HEK293 (cell line): ENCODE measurements around the gene TMEM250.

Experiments used
- YY1 ChIP-seq: fragments of 450-650 bp; formaldehyde crosslinking; IDR thresholded peaks from 2 replicates; pipeline ENCODE4 v1.5.1; 2018; ENCODE audit warnings: missing biosample characterization, missing genetic modification characterization
- ZBTB7A ChIP-seq: fragments of 450-650 bp; formaldehyde crosslinking; IDR thresholded peaks from 2 replicates; pipeline ENCODE4 v1.5.1; 2016; ENCODE audit warnings: low read depth, missing biosample characterization, missing genetic modification characterization
- ZNF10 ChIP-seq: fragments of 450-650 bp; formaldehyde crosslinking; IDR thresholded peaks from 2 replicates; pipeline ENCODE4 v1.5.1; 2017; ENCODE audit warnings: missing biosample characterization, missing genetic modification characterization
- ZNF112 ChIP-seq: fragments of 450-650 bp; formaldehyde crosslinking; IDR thresholded peaks from 2 replicates; pipeline ENCODE4 v1.5.0; 2017; ENCODE audit warnings: missing biosample characterization, missing genetic modification characterization
- ZNF24 ChIP-seq: fragments of 450-650 bp; formaldehyde crosslinking; IDR thresholded peaks from 2 replicates; pipeline ENCODE4 v1.5.1; 2016; ENCODE audit warnings: missing biosample characterization, missing genetic modification characterization
- ZNF350 ChIP-seq: fragments of 450-650 bp; formaldehyde crosslinking; IDR thresholded peaks from 2 replicates; pipeline ENCODE4 v1.5.0; 2017; ENCODE audit warnings: missing biosample characterization, mild to moderate bottlenecking, missing genetic modification characterization
- ZNF37A ChIP-seq: fragments of 450-650 bp; IDR thresholded peaks from 2 replicates; pipeline ENCODE4 v1.5.1; 2018; ENCODE audit warnings: missing biosample characterization, missing genetic modification characterization
- ZNF416 ChIP-seq: fragments of 450-650 bp; formaldehyde crosslinking; IDR thresholded peaks from 2 replicates; pipeline ENCODE4 v1.5.1; 2016; ENCODE audit warnings: missing biosample characterization, missing genetic modification characterization
- ZNF654 ChIP-seq: fragments of 450-650 bp; formaldehyde crosslinking; IDR thresholded peaks from 2 replicates; pipeline ENCODE4 v1.5.1; 2016; ENCODE audit warnings: low read depth, missing biosample characterization, missing genetic modification characterization
- ZNF660 ChIP-seq: fragments of 450-650 bp; IDR thresholded peaks from 2 replicates; pipeline ENCODE4 v1.5.1; 2018; ENCODE audit warnings: missing biosample characterization, mild to moderate bottlenecking, missing genetic modification characterization
- ZSCAN16 ChIP-seq: fragments of 450-650 bp; formaldehyde crosslinking; IDR thresholded peaks from 2 replicates; pipeline ENCODE4 v1.5.1; 2016; ENCODE audit warnings: missing biosample characterization, missing genetic modification characterization
- ZSCAN30 ChIP-seq: fragments of 450-650 bp; IDR thresholded peaks from 2 replicates; pipeline ENCODE4 v1.5.1; 2018; ENCODE audit warnings: missing biosample characterization, mild to moderate bottlenecking, missing genetic modification characterization, moderate library complexity
- TF ChIP-seq, protein P1 (sequence below): fragments of 450-650 bp; formaldehyde crosslinking; IDR thresholded peaks from 2 replicates; pipeline ENCODE4 v1.5.1; 2016; ENCODE audit warnings: missing biosample characterization, missing genetic modification characterization
- TF ChIP-seq, protein P2 (sequence below): fragments of 450-650 bp; formaldehyde crosslinking; IDR thresholded peaks from 2 replicates; pipeline ENCODE4 v1.5.1; 2017; ENCODE audit warnings: missing biosample characterization, missing genetic modification characterization
- TF ChIP-seq, protein P3 (sequence below): fragments of 450-650 bp; formaldehyde crosslinking; IDR thresholded peaks from 2 replicates; pipeline ENCODE4 v1.5.1; 2016; ENCODE audit warnings: missing biosample characterization, missing genetic modification characterization
- TF ChIP-seq, protein P4 (sequence below): fragments of 450-650 bp; formaldehyde crosslinking; IDR thresholded peaks from 2 replicates; pipeline ENCODE4 v1.5.1; 2016; ENCODE audit warnings: missing biosample characterization, missing genetic modification characterization
- TF ChIP-seq, protein P5 (sequence below): fragments of 450-650 bp; formaldehyde crosslinking; IDR thresholded peaks from 2 replicates; pipeline ENCODE4 v1.5.1; 2016; ENCODE audit warnings: missing biosample characterization, missing genetic modification characterization
- TF ChIP-seq, protein P6 (sequence below): fragments of 450-650 bp; formaldehyde crosslinking; IDR thresholded peaks from 2 replicates; pipeline ENCODE4 v1.5.1; 2016; ENCODE audit warnings: missing biosample characterization, missing genetic modification characterization
- TF ChIP-seq, protein P7 (sequence below): fragments of 450-650 bp; formaldehyde crosslinking; IDR thresholded peaks from 2 replicates; pipeline ENCODE4 v1.5.1; 2017; ENCODE audit warnings: missing biosample characterization, mild to moderate bottlenecking, missing genetic modification characterization, moderate library complexity
- TF ChIP-seq, protein P8 (sequence below): fragments of 450-650 bp; IDR thresholded peaks from 2 replicates; pipeline ENCODE4 v1.5.1; 2018; ENCODE audit warnings: missing biosample characterization, missing genetic modification characterization
- TF ChIP-seq, protein P9 (sequence below): sonication (generic); formaldehyde crosslinking; IDR thresholded peaks from 2 replicates; pipeline ENCODE4 v1.8.1; 2022; ENCODE audit warnings: mild to moderate bottlenecking, moderate library complexity, missing genetic modification reagents

TMEM250 gene

DNA sequence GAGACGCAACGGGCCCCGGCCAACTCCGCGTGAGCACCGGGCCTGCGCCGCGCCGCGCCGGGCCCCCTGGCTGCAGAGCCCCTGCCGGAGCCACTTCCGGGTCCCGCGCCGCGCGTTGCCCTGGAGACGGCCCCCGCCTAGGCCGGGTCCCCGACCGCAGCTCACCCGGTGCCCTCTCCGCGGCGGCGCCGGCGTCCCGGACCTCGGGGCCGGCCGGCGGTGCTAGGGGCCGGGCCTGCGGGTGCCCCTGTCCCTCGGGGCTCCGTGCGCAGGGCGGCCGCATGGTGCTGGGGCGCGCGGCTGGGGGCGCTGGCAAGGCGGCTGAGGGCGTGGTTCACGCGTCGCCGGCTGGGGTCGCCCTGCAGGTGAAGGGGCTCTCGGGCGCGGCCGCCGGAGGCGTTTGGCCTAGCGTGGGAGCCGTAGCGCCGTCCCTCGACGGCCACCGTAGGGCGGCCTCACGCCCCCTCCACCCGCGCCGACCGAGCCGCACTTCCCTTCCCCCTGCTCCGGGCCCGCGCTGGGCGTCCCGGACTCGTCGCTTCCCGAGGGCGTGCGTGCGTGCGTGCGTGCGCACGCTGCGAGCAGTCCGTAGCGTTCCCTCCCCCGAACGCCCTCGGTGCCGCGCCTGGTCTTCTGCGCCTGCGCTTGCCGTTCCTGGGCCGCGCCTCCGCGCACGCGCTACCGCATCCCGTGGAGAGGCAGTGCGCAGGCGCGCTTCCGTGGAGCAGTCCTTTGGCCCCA is at the start of gene TMEM250 (continued):
- 0 out of 2 replicates have a peak, but pooled peaks have one; percentile 22 for TF ChIP-seq ZNF37A
- peak; percentile 53; the same call in 1 of the 2 replicates for TF ChIP-seq ZNF10
- TF ChIP-seq, protein P1, sequence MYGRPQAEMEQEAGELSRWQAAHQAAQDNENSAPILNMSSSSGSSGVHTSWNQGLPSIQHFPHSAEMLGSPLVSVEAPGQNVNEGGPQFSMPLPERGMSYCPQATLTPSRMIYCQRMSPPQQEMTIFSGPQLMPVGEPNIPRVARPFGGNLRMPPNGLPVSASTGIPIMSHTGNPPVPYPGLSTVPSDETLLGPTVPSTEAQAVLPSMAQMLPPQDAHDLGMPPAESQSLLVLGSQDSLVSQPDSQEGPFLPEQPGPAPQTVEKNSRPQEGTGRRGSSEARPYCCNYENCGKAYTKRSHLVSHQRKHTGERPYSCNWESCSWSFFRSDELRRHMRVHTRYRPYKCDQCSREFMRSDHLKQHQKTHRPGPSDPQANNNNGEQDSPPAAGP (tag by site-specific recombination): peak; percentile 70
- TF ChIP-seq ZSCAN16 (tag by site-specific recombination): no peak
- no peak for TF ChIP-seq ZNF350 (tag by site-specific recombination)
- no peak for TF ChIP-seq ZNF112 (tag by site-specific recombination)
- TF ChIP-seq, protein P2, sequence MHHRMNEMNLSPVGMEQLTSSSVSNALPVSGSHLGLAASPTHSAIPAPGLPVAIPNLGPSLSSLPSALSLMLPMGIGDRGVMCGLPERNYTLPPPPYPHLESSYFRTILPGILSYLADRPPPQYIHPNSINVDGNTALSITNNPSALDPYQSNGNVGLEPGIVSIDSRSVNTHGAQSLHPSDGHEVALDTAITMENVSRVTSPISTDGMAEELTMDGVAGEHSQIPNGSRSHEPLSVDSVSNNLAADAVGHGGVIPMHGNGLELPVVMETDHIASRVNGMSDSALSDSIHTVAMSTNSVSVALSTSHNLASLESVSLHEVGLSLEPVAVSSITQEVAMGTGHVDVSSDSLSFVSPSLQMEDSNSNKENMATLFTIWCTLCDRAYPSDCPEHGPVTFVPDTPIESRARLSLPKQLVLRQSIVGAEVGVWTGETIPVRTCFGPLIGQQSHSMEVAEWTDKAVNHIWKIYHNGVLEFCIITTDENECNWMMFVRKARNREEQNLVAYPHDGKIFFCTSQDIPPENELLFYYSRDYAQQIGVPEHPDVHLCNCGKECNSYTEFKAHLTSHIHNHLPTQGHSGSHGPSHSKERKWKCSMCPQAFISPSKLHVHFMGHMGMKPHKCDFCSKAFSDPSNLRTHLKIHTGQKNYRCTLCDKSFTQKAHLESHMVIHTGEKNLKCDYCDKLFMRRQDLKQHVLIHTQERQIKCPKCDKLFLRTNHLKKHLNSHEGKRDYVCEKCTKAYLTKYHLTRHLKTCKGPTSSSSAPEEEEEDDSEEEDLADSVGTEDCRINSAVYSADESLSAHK: no peak
- TF ChIP-seq, protein P3, sequence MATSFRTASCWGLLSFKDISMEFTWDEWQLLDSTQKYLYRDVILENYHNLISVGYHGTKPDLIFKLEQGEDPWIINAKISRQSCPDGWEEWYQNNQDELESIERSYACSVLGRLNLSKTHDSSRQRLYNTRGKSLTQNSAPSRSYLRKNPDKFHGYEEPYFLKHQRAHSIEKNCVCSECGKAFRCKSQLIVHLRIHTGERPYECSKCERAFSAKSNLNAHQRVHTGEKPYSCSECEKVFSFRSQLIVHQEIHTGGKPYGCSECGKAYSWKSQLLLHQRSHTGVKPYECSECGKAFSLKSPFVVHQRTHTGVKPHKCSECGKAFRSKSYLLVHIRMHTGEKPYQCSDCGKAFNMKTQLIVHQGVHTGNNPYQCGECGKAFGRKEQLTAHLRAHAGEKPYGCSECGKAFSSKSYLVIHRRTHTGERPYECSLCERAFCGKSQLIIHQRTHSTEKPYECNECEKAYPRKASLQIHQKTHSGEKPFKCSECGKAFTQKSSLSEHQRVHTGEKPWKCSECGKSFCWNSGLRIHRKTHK: no peak
- TF ChIP-seq, protein P4, sequence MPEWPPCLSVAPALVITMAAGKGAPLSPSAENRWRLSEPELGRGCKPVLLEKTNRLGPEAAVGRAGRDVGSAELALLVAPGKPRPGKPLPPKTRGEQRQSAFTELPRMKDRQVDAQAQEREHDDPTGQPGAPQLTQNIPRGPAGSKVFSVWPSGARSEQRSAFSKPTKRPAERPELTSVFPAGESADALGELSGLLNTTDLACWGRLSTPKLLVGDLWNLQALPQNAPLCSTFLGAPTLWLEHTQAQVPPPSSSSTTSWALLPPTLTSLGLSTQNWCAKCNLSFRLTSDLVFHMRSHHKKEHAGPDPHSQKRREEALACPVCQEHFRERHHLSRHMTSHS (tag by site-specific recombination): no peak
- TF ChIP-seq ZNF660 (tag by site-specific recombination): peak; percentile 18; the same call in 1 of the 2 replicates
- no peak for TF ChIP-seq ZNF24 (tag by site-specific recombination)
- no peak for TF ChIP-seq ZNF416 (tag by site-specific recombination)
- TF ChIP-seq, protein P5, sequence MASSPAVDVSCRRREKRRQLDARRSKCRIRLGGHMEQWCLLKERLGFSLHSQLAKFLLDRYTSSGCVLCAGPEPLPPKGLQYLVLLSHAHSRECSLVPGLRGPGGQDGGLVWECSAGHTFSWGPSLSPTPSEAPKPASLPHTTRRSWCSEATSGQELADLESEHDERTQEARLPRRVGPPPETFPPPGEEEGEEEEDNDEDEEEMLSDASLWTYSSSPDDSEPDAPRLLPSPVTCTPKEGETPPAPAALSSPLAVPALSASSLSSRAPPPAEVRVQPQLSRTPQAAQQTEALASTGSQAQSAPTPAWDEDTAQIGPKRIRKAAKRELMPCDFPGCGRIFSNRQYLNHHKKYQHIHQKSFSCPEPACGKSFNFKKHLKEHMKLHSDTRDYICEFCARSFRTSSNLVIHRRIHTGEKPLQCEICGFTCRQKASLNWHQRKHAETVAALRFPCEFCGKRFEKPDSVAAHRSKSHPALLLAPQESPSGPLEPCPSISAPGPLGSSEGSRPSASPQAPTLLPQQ: peak; percentile 8; the same call in 1 of the 2 replicates
- TF ChIP-seq, protein P6, sequence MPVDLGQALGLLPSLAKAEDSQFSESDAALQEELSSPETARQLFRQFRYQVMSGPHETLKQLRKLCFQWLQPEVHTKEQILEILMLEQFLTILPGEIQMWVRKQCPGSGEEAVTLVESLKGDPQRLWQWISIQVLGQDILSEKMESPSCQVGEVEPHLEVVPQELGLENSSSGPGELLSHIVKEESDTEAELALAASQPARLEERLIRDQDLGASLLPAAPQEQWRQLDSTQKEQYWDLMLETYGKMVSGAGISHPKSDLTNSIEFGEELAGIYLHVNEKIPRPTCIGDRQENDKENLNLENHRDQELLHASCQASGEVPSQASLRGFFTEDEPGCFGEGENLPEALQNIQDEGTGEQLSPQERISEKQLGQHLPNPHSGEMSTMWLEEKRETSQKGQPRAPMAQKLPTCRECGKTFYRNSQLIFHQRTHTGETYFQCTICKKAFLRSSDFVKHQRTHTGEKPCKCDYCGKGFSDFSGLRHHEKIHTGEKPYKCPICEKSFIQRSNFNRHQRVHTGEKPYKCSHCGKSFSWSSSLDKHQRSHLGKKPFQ (tag by site-specific recombination): no peak
- TF ChIP-seq, protein P7, sequence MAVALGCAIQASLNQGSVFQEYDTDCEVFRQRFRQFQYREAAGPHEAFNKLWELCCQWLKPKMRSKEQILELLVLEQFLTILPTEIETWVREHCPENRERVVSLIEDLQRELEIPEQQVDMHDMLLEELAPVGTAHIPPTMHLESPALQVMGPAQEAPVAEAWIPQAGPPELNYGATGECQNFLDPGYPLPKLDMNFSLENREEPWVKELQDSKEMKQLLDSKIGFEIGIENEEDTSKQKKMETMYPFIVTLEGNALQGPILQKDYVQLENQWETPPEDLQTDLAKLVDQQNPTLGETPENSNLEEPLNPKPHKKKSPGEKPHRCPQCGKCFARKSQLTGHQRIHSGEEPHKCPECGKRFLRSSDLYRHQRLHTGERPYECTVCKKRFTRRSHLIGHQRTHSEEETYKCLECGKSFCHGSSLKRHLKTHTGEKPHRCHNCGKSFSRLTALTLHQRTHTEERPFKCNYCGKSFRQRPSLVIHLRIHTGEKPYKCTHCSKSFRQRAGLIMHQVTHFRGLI (tag by site-specific recombination): no peak
- TF ChIP-seq, protein P8, sequence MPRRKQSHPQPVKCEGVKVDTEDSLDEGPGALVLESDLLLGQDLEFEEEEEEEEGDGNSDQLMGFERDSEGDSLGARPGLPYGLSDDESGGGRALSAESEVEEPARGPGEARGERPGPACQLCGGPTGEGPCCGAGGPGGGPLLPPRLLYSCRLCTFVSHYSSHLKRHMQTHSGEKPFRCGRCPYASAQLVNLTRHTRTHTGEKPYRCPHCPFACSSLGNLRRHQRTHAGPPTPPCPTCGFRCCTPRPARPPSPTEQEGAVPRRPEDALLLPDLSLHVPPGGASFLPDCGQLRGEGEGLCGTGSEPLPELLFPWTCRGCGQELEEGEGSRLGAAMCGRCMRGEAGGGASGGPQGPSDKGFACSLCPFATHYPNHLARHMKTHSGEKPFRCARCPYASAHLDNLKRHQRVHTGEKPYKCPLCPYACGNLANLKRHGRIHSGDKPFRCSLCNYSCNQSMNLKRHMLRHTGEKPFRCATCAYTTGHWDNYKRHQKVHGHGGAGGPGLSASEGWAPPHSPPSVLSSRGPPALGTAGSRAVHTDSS (tag by site-specific recombination): 0 out of 2 replicates have a peak, but pooled peaks have one; percentile 22
- TF ChIP-seq ZBTB7A (tag by site-specific recombination): no peak
- TF ChIP-seq, protein P9, sequence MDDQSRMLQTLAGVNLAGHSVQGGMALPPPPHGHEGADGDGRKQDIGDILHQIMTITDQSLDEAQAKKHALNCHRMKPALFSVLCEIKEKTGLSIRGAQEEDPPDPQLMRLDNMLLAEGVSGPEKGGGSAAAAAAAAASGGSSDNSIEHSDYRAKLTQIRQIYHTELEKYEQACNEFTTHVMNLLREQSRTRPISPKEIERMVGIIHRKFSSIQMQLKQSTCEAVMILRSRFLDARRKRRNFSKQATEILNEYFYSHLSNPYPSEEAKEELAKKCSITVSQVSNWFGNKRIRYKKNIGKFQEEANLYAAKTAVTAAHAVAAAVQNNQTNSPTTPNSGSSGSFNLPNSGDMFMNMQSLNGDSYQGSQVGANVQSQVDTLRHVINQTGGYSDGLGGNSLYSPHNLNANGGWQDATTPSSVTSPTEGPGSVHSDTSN (CRISPR knock-in tag): peak; percentile 32
- TF ChIP-seq ZSCAN30 (tag by site-specific recombination): 0 out of 2 replicates have a peak, but pooled peaks have one; percentile 11
- no peak for TF ChIP-seq ZNF654 (tag by site-specific recombination)
- TF ChIP-seq YY1 (tag by site-specific recombination): no peak; the same call in 1 of the 2 replicates
